GM12865 (cell line): ENCODE data around the gene KCNK2.
A peak's percentile ranks its signal among the peaks of the same experiment; 100 is the strongest.

Source experiments
- DNase-seq: peaks from one replicate; pipeline ENCODE4 v3.0.0; 2010; ENCODE audit warnings: low read depth
- H3K4me3 ChIP-seq: 2 replicates; pipeline ENCODE4 v1.5.1; 2011; ENCODE audit warnings: mild to moderate bottlenecking, low read depth, low read length, control low read depth
- CTCF ChIP-seq: IDR thresholded peaks from 2 replicates; pipeline ENCODE4 v1.5.1; 2011; ENCODE audit warnings: low read length, control low read depth, low read depth, inconsistent platforms; ENCODE audit not compliant: insufficient read depth; ENCODE audit errors: missing control alignments

Gene KCNK2

GRCh38 chr1:215082532-215083382 is at the start of gene KCNK2:
KCNK2 (plus strand) TSS chr1:215082737; CDS start chr1:215083386, 649 bp downstream.
- no peak for DNase-seq
- H3K4me3 ChIP-seq: no peak within 1 kb of the TSS
- TF ChIP-seq CTCF: no peak

GRCh38 chr1:215032911-215033526 is 49.5 kb upstream of the KCNK2 start:
- TF ChIP-seq CTCF: no peak
- no peak for DNase-seq
- no peak overlapping the region for H3K4me3 ChIP-seq

- no peak for TF ChIP-seq CTCF
- H3K4me3 ChIP-seq: no peak overlapping the region
- DNase-seq: no peak
Measured at GRCh38 chr1:215040190-215040589, 42.3 kb upstream of the KCNK2 start.

GRCh38 chr1:215043401-215043800 is 39.1 kb upstream of the KCNK2 start:
- TF ChIP-seq CTCF: no peak
- peak; percentile 7 for DNase-seq
- H3K4me3 ChIP-seq: no peak overlapping the region

GRCh38 chr1:215044151-215044550 is 38.4 kb upstream of the KCNK2 start:
- H3K4me3 ChIP-seq: no peak overlapping the region
- TF ChIP-seq CTCF: no peak
- no peak for DNase-seq

GRCh38 chr1:215045698-215046308 is 36.7 kb upstream of the KCNK2 start:
- no peak overlapping the region for H3K4me3 ChIP-seq
- no peak for DNase-seq
- TF ChIP-seq CTCF: no peak
